COLO668 (cell line): ENCODE measurements around the gene FNBP1.

ENCODE experiments used
- DNase-seq: peaks from one replicate; lab custom pipeline; 2025; ENCODE audit not compliant: unreplicated experiment; lab: John Stamatoyannopoulos, UW

Gene FNBP1

DNA sequence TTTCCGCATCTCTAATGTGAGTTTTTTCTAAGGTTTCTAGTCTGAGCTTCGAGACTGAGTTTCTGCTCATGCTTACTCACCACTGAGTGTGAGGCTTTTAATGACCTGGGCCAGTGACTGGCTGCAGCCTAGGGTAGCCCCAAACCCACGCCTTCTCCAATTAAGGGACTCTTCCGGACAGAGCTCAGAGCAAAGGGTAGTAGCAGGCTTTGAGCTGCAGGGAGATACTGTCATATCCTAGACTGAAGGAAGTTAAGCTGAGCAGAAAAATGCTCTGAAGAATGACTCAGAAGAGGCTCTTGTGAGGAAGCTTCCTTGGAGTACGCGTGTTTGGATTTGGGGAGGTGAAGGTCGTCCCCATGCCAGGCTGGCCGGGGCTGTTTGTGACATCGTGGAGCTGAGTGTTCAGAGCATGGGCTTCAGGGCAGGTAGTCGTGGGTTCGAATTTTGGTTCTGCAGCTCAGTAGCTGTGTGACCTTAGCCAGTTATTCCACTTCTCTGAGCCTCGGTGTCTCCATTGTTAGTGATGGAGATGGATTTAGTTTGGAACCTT is 204.2 kb downstream of the FNBP1 start:
- no peak for DNase-seq
